ENCODE results near the gene HEYL. TPM values are rescaled to one million over a fixed set of nuclear protein-coding genes. Genes with fewer than 3 reads are reported as not detected.
A peak's percentile ranks its signal among the peaks of the same experiment; 100 is the strongest.

Gene HEYL
- total and polyA plus RNA-seq, 5 donors = 22.6 to 50.5 (median 32.3) TPM

DNA sequence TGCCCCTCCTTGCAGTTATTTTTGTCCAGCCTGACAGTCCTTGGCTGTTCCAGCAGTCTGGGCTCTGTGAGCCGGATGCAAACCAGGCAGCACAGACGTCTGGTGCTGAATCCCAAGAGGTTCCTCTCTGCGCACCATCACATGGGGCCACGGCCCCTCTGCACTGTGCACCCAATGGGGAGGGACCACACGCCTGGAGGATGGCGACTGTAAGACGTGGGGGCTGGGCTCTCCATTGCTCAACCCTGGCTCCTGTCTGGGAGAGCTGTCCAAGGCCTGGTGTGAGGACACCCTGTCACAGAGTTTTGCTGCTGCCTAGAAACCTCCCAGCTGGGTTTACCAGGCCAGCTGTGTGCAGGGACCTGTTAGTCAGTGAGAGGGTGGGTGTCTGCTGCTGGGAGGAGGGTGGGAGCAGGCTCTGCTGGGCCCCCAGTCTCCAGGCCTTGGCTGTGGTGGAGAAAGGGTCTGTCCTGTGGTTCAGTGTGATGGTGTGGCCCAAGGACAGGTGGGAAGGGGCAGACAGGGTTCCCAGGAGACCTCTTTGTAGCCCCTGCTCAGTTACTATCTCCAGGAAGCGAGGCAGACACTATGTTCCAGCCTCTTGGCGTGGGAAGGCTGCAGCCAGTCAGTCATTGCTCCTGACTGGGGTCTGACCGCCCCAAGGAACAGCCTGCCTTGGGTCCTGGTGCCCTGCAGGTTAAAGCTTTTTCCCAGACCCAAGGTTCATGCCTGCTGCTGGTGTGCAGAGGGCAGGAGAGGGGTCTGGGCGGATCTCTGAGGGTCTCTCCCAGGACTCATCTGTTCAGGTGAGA lies 13.8 kb downstream of the HEYL start:
- peaks cover 20% of the 10 kb centered on the region for H3K4me1 ChIP-seq (ENCODE audit: control insufficient read depth, insufficient read depth, low read length)
- peak; percentile 91 to 94 for ATAC-seq
- intact Hi-C loops (cut with DNase I) = no loop called here
- H3K27me3 ChIP-seq (ENCODE audit: control insufficient read depth, insufficient read depth) = no peaks in the 10 kb centered on the region
- DNase-seq = peak; percentile 92 to 96 (median 95)
- no peaks in the 10 kb centered on the region for H3K9me3 ChIP-seq (ENCODE audit: control insufficient read depth, low read length)
- H3K27ac ChIP-seq (ENCODE audit: low read length) = peak overlapping the region; percentile 80
- H3K4me3 ChIP-seq (ENCODE audit: low read length) = no peak overlapping the region
- 37% methylated on average over 11 of the region's 11 CpGs for WGBS

DNA sequence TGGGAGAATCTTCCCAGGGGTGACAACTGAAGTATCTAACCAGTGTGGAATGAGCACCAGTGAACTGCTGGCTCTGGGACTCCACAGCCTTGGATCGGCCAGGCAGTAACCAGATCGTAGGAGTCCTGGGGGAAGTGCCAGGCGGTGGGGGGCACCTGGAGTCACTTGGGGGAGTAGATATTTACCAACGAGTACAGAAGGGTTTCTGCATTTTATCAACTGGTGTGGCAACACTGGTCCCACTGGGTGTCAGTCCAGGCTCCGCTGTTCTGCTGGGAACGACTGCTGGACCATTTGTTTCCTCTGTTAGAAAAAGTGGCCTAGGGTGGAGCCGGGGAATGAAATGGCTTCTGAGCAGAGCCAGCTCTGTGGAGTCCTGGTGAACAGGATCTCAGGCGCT lies 14.4 kb downstream of the HEYL start:
- peak overlapping the region; percentile 63 for H3K27ac ChIP-seq (ENCODE audit: low read length)
- H3K9me3 ChIP-seq (ENCODE audit: control insufficient read depth, low read length) = no peaks in the 10 kb centered on the region
- peaks cover 20% of the 10 kb centered on the region for H3K4me1 ChIP-seq (ENCODE audit: control insufficient read depth, insufficient read depth, low read length)
- intact Hi-C loops (cut with DNase I) = no loop called here
- WGBS = 42% methylated on average over 8 of the region's 8 CpGs
- peak in 1 of 3 donors; percentile 67 for DNase-seq
- ATAC-seq = no peak
- H3K4me3 ChIP-seq (ENCODE audit: low read length) = no peak overlapping the region
- H3K27me3 ChIP-seq (ENCODE audit: control insufficient read depth, insufficient read depth) = no peaks in the 10 kb centered on the region

DNA sequence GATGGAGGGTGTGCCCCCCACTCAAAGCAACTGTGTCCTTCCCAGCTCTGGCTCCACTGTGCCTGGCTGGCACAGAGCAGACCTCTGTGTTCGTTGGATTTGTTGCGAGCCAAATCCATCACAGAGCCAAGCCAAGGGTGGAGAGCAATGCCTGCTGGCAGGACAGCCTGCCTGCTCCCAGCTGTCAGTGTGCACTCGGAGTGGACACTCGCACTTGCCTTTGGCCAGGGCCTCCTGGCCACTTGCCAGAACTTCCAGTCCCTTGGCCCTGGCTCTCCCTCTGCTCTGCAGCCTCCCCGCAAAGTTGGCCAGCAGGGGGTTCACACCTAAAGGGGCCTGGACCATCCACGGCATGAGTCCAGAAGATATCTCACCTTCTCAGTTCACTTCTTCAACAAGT lies 16.4 kb downstream of the HEYL start:
- peak; percentile 86 to 94 (median 93) for DNase-seq
- Histone ChIP-seq H3K27me3 (ENCODE audit: control insufficient read depth, insufficient read depth) (no peaks in the 10 kb centered on the region), H3K9me3 (ENCODE audit: control insufficient read depth, low read length) (no peaks in the 10 kb centered on the region), H3K4me3 (ENCODE audit: low read length) (no peak overlapping the region), H3K4me1 (ENCODE audit: control insufficient read depth, insufficient read depth, low read length) (peaks cover 20% of the 10 kb centered on the region), H3K27ac (ENCODE audit: low read length) (peak overlapping the region; percentile 39)
- intact Hi-C loops (cut with DNase I) = no loop called here
- 32% methylated on average over 6 of the region's 6 CpGs for WGBS
- ATAC-seq = peak; percentile 39 to 60

DNA sequence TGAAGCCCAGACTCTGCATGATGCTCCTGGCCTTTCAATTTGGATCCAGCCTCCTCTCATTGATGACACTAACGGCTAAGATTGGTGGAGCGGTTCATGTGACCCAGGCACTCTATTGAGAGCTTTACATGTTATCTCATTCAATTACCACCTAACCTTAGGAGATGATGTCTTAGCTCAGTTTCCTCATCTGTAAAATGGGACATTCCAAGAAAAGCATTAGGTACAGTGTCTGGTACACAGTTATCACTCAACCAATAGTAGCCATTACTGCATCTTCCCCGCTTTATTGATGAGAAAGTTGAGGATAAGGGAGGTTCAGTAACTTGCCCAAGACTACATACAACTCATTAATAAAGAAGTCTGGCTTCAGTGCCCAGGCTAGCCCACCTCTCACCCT lies 17.0 kb downstream of the HEYL start:
- ATAC-seq = no peak
- WGBS = 96% methylated on average over 3 of the region's 3 CpGs

DNA sequence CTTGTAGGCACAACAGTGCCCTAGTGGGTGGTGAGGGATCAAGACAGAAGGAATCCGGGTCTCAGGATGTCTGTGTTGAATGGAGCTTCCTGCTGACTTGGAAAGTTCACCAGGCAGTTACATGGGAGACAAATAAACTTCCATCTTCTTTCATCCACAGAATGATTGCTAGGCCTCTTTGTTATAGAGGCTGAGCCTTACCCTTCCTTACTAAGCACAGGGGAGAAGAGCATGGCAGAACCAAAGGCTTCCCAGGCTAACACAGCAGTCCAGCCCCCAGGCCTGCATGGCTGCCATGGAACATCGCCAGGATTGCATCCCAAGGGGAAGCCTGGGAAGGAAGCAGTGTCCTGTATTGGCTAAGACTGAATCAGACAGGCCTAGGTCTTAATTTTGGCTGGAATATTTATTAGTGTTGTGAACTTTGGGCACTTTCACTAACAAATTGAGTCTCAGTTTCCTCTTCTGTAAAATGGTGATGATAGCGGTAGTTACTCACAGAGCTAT lies 18.7 kb downstream of the HEYL start:
- 77% methylated on average over 3 of the region's 3 CpGs for WGBS
- peak; percentile 56 to 81 (median 77) for DNase-seq
- no peak for ATAC-seq
- Histone ChIP-seq H3K4me3 (ENCODE audit: low read length) (no peak overlapping the region), H3K9me3 (ENCODE audit: control insufficient read depth, low read length) (no peaks in the 10 kb centered on the region), H3K27me3 (ENCODE audit: control insufficient read depth, insufficient read depth) (no peaks in the 10 kb centered on the region), H3K4me1 (ENCODE audit: control insufficient read depth, insufficient read depth, low read length) (peaks cover 12% of the 10 kb centered on the region), H3K27ac (ENCODE audit: low read length) (no peak overlapping the region)
- intact Hi-C loops (cut with DNase I) = no loop called here

More for the DNA sequence above, 17.0 kb downstream of the HEYL start:
- intact Hi-C loops (cut with DNase I) = no loop called here
- Histone ChIP-seq H3K27me3 (ENCODE audit: control insufficient read depth, insufficient read depth) (no peaks in the 10 kb centered on the region), H3K27ac (ENCODE audit: low read length) (peak overlapping the region; percentile 5), H3K9me3 (ENCODE audit: control insufficient read depth, low read length) (no peaks in the 10 kb centered on the region), H3K4me1 (ENCODE audit: control insufficient read depth, insufficient read depth, low read length) (peaks cover 20% of the 10 kb centered on the region), H3K4me3 (ENCODE audit: low read length) (no peak overlapping the region)
- no peak for DNase-seq

DNA sequence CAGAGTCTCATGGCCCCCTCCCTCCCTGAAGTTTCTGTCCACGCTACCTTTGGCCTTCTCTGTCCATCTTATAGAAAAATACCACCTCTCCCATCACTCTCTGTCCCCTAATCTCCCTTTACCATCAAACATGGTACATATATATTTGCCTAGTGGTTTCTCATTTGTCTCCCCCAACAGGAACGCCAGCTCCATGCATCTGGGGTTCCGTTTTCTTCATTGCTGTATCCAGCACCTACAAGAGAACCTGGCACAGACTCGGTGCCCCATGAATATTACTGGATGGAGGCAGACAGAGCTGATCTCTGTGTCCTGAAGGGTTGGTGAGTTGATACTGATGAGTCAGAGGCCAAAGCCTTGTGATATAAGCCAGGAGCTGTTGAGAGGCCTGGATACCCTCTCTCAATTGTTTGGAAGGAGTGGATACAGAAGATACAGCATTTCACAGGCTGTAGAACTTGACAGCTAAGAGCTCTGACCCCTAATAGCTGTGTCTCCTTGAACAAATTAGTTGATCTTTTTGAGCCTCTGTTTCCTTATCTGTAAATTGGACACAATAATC lies 21.9 kb downstream of the HEYL start:
- 82% methylated on average over 4 of the region's 4 CpGs for WGBS
- no peak overlapping the region for H3K4me3 ChIP-seq (ENCODE audit: low read length)
- no peaks in the 10 kb centered on the region for H3K4me1 ChIP-seq (ENCODE audit: control insufficient read depth, insufficient read depth, low read length)
- no peaks in the 10 kb centered on the region for H3K27me3 ChIP-seq (ENCODE audit: control insufficient read depth, insufficient read depth)
- no peak for DNase-seq
- H3K27ac ChIP-seq (ENCODE audit: low read length) = no peak overlapping the region
- ATAC-seq = peak in 1 of 2 donors; percentile 8
- H3K9me3 ChIP-seq (ENCODE audit: control insufficient read depth, low read length) = no peaks in the 10 kb centered on the region
- intact Hi-C loops (cut with DNase I) = loop anchor here in 1 of 4 donors (10.0 kb wide), 1 partner anchor 97 kb away; no protein-coding TSS in a partner anchor

DNA sequence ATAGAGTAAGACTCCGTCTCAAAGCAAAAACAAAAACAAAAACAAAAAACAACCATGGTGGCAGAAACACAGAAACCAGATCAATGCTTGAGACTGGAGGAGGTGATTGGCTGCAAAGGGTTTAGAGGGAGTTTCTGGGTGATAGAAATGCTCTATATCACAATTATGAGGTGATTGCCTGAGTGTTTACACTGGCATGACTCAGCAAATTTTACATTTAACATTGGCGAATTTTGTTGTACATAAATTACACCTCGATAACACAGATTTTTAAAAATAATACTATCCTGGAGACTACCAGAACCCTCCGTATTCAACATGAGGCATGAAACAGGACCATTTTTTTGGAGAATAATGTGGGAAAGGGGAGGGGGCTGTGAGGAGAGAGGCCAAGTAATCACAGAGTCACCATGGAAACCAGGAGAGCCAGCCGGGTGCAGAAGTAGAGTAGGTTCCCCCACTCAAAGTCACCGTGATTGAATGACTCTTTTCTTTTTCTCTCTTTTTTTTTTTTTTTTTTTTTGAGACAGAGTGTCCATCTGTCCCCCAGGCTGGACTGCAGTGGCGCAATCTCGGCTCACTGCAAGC lies 24.3 kb downstream of the HEYL start:
- ATAC-seq = no peak
- WGBS = 76% methylated on average over 8 of the region's 8 CpGs

DNA sequence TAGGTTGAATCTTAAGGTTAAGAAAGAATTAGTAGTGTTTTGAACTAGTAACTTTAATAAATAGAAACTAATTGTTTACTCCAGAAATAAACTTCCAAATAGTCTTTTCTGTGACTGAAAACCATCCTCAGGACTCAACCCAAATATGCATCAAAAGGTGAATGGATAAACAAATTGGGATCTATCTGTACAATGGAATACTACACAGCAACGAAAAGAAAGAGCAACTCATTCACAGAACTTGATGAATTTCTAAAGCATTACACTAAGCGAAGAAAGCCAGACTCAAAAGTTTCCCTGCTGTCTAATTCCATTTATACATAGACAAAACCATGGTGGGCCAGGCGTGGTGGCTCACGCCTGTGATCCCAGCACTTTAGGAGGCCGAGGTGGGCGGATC lies 25.0 kb downstream of the HEYL start:
- WGBS = 94% methylated on average over 6 of the region's 6 CpGs

More for the DNA sequence above, 24.3 kb downstream of the HEYL start:
- no peak overlapping the region for H3K4me3 ChIP-seq (ENCODE audit: low read length)
- intact Hi-C loops (cut with DNase I) = loop anchor here in 1 of 4 donors (10.0 kb wide), 1 partner anchor 100 kb away; no protein-coding TSS in a partner anchor
- H3K27me3 ChIP-seq (ENCODE audit: control insufficient read depth, insufficient read depth) = no peaks in the 10 kb centered on the region
- no peak for DNase-seq
- no peak overlapping the region for H3K27ac ChIP-seq (ENCODE audit: low read length)
- no peaks in the 10 kb centered on the region for H3K4me1 ChIP-seq (ENCODE audit: control insufficient read depth, insufficient read depth, low read length)
- H3K9me3 ChIP-seq (ENCODE audit: control insufficient read depth, low read length) = no peaks in the 10 kb centered on the region

DNA sequence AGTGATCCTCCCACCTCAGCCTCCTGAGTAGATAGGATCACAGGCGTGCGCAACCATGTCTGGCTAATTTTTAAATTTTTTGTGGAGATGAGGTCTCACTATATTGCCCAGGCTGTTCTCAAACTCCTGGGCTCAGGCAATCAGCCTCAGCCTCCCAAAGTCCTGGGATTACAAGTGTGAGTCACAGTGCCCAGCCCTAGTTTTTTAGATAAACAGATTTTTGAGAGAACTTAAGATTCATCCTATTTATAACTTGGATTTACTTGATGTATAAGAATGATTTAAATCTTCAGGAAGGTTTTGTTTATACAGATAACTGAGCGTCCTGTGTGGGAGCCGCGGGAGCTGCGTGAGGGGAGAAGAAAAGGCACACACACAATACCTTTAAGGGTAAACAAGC lies 26.2 kb downstream of the HEYL start:
- WGBS = 73% methylated on average over 6 of the region's 6 CpGs
- intact Hi-C loops (cut with DNase I) = loop anchor here in 1 of 4 donors (5.0 to 10.0 kb wide), 2 partner anchors 39 to 102 kb away; no protein-coding TSS in a partner anchor
- peak in 1 of 3 donors; percentile 10 for DNase-seq

More for the DNA sequence above, 25.0 kb downstream of the HEYL start:
- no peak overlapping the region for H3K4me3 ChIP-seq (ENCODE audit: low read length)
- DNase-seq (peak in 1 of 3 donors; percentile 15), ATAC-seq (no peak)
- H3K27ac ChIP-seq (ENCODE audit: low read length) = no peak overlapping the region
- H3K27me3 ChIP-seq (ENCODE audit: control insufficient read depth, insufficient read depth) = no peaks in the 10 kb centered on the region
- intact Hi-C loops (cut with DNase I) = loop anchor here in 1 of 4 donors (5.0 to 10.0 kb wide), 2 partner anchors 38 to 100 kb away; no protein-coding TSS in a partner anchor
- H3K9me3 ChIP-seq (ENCODE audit: control insufficient read depth, low read length) = no peaks in the 10 kb centered on the region
- H3K4me1 ChIP-seq (ENCODE audit: control insufficient read depth, insufficient read depth, low read length) = no peaks in the 10 kb centered on the region

DNA sequence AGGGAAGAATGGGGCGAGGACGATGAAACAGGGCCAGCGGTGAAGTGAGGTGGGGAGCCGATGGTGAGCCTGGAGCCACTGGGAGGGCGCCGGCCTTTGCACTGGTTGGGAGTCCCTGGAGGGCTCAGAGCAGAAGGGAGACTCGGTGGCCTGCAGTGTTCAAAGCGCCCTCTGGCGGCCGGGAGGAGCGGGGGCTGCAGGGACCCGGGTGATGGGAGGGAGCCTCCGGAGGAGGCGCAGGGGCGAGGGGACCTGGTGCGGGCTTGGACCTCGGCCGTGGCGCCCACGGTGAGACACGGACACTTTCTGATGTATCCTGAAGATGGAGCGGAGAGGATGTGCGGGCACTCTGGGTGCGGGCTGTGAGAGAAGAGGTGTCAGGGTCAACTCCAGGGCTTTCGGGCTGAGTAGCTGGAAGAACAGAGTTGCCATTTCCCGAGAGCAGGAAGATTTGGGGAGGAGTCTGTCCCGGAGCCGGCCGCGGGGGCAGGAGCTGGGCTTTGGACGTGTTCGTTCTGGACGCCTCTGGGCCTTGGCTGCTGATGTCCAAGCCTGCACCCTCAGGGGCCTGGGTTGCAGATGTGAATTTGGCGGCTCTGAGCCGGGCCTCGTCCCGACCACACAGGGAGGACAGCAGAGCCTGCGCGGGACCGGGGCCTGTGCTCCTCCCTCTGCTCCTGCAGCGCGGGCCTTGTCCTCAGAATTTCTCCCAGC lies 29.7 kb downstream of the HEYL start:
- WGBS = 24% methylated on average over 42 of the region's 42 CpGs
- peak; percentile 84 to 94 (median 93) for DNase-seq
- no peak overlapping the region for H3K4me3 ChIP-seq (ENCODE audit: low read length)
- intact Hi-C loops (cut with DNase I) = loop anchor here (2.0 to 10.0 kb wide), 5 partner anchors 43 to 185 kb away; no protein-coding TSS in a partner anchor
- H3K27me3 ChIP-seq (ENCODE audit: control insufficient read depth, insufficient read depth) = no peaks in the 10 kb centered on the region
- H3K9me3 ChIP-seq (ENCODE audit: control insufficient read depth, low read length) = no peaks in the 10 kb centered on the region
- peak; percentile 87 to 93 for ATAC-seq
- H3K27ac ChIP-seq (ENCODE audit: low read length) = no peak overlapping the region
- no peaks in the 10 kb centered on the region for H3K4me1 ChIP-seq (ENCODE audit: control insufficient read depth, insufficient read depth, low read length)

More for the DNA sequence above, 26.2 kb downstream of the HEYL start:
- H3K4me1 ChIP-seq (ENCODE audit: control insufficient read depth, insufficient read depth, low read length) = no peaks in the 10 kb centered on the region
- ATAC-seq = no peak
- H3K27me3 ChIP-seq (ENCODE audit: control insufficient read depth, insufficient read depth) = no peaks in the 10 kb centered on the region
- H3K27ac ChIP-seq (ENCODE audit: low read length) = no peak overlapping the region
- H3K4me3 ChIP-seq (ENCODE audit: low read length) = no peak overlapping the region
- no peaks in the 10 kb centered on the region for H3K9me3 ChIP-seq (ENCODE audit: control insufficient read depth, low read length)
